GM20431 (cell line): ENCODE results near the gene MAP3K3.
"Not testable (repeated sequence)": the region's sequence is repeated elsewhere in the genome, so short reads cannot be mapped to it uniquely, and the experiment has no call there.

ENCODE experiments used
- in situ Hi-C: fragments of 300-500 bp; cut with MseI, MboI; formaldehyde crosslinking; loops from one replicate; pipeline ENCODE4 v1.15.0; 2020; ENCODE audit warnings: low sequenced_read_pairs; ENCODE audit not compliant: unreplicated experiment

Gene MAP3K3

GRCh38 chr17:63702721-63703015 is 80.5 kb downstream of the MAP3K3 start:
- in situ Hi-C loops: no loop called here

- in situ Hi-C loops: no loop called here
Measured at GRCh38 chr17:63703029-63703428, 80.8 kb downstream of the MAP3K3 start.

GRCh38 chr17:63703556-63704258 is 81.5 kb downstream of the MAP3K3 start:
- in situ Hi-C loops: no loop called here

- in situ Hi-C loops: no loop called here
Measured at GRCh38 chr17:63704259-63704576, 82.0 kb downstream of the MAP3K3 start.

GRCh38 chr17:63704836-63705235 is 82.6 kb downstream of the MAP3K3 start:
- in situ Hi-C loops: no loop called here

GRCh38 chr17:63705657-63706056 is 83.4 kb downstream of the MAP3K3 start:
- in situ Hi-C loops: no loop called here

- in situ Hi-C loops: no loop called here
Measured at GRCh38 chr17:63706336-63707082, 84.3 kb downstream of the MAP3K3 start.

GRCh38 chr17:63707151-63707550 is 84.9 kb downstream of the MAP3K3 start:
- in situ Hi-C loops: no loop called here

GRCh38 chr17:63709110-63709509 is 86.9 kb downstream of the MAP3K3 start:
- in situ Hi-C loops: no loop called here

GRCh38 chr17:63714550-63715277 is 92.5 kb downstream of the MAP3K3 start:
- in situ Hi-C loops: no loop called here

GRCh38 chr17:63716426-63716825 is 94.2 kb downstream of the MAP3K3 start:
- in situ Hi-C loops: no loop called here

- in situ Hi-C loops: no loop called here
Measured at GRCh38 chr17:63718988-63719387, 96.8 kb downstream of the MAP3K3 start.

- in situ Hi-C loops: not testable (repeated sequence)
Measured at GRCh38 chr17:63720194-63720593, 98.0 kb downstream of the MAP3K3 start.

GRCh38 chr17:63722403-63722802 is 100.2 kb downstream of the MAP3K3 start:
- in situ Hi-C loops: no loop called here

GRCh38 chr17:63735691-63736090 is 113.5 kb downstream of the MAP3K3 start:
- in situ Hi-C loops: no loop called here

GRCh38 chr17:63740464-63741142 is 118.4 kb downstream of the MAP3K3 start:
- in situ Hi-C loops: no loop called here

GRCh38 chr17:63741143-63741407 is 118.9 kb downstream of the MAP3K3 start:
- in situ Hi-C loops: no loop called here

GRCh38 chr17:63741408-63742173 is 119.4 kb downstream of the MAP3K3 start, which contains the start of gene STRADA:
STRADA (minus strand) TSS chr17:63741799; CDS start chr17:63728369, 13,430 bp downstream.
- in situ Hi-C loops: no loop called here
